ENCODE data around the gene PROC.

PROC gene

DNA sequence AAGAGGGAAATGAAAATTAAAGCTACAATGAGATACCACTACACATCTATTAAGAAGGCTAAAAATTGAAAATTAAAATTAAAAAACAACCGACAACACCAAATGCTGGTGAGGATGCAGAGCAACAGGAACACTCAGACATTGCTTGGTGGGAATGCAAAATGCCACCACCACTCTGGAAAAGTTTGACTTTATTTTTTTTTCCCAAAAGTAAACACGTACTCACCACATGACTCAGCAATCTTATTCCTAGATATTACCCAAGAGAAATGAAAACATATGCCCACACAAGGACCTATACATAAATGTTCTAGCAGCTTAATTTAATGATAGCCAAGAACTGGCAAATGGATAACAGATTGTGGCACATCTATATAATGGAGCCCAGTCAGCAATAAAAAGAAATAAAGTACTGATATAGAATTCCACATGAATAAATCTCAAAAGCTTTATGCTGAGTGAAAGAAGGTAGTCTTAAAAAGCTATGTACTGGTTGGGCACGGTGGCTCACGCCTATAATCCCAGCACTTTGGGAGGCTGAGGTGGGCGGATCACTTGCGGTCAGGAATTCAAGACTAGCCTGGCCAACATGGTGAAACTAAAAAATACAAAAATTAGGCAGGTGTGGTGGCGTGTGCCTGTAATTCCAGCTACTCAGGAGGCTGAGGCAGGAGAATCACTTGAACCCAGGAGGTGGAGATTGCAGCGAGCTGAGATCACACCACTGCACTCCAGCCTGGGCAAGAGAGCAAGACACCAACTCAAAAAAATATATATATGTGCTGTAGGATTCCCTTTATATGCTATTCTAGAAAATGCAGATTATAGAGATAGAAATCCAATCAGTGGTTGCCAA, 4.2 kb upstream of the PROC start:
- DNase-seq (ENCODE audit: low read depth in 1 of 2, low spot score in 1 of 2) = no peak

- DNase-seq (ENCODE audit: low read depth in 1 of 2, low spot score in 1 of 2) = no peak
Observed at GRCh38 chr2:127414638-127415592, 3.3 kb upstream of the PROC start.

- peak; percentile 69 to 70 for DNase-seq (ENCODE audit: low read depth in 1 of 2, low spot score in 1 of 2)
Observed at GRCh38 chr2:127415593-127416505, 2.4 kb upstream of the PROC start.

- no peak for DNase-seq (ENCODE audit: low read depth in 1 of 2, low spot score in 1 of 2)
Observed at GRCh38 chr2:127416506-127417001, 1.7 kb upstream of the PROC start.

GRCh38 chr2:127417406-127417805, 821 bp upstream of the PROC start:
- no peak for DNase-seq (ENCODE audit: low read depth in 1 of 2, low spot score in 1 of 2)

- no peak for DNase-seq (ENCODE audit: low read depth in 1 of 2, low spot score in 1 of 2)
Observed at GRCh38 chr2:127419112-127419430, 844 bp downstream of the PROC start.

GRCh38 chr2:127419448-127420038, 1.3 kb downstream of the PROC start:
- DNase-seq (ENCODE audit: low read depth in 1 of 2, low spot score in 1 of 2) = no peak

- no peak for DNase-seq (ENCODE audit: low read depth in 1 of 2, low spot score in 1 of 2)
Observed at GRCh38 chr2:127420039-127420864, 2.0 kb downstream of the PROC start.

DNA sequence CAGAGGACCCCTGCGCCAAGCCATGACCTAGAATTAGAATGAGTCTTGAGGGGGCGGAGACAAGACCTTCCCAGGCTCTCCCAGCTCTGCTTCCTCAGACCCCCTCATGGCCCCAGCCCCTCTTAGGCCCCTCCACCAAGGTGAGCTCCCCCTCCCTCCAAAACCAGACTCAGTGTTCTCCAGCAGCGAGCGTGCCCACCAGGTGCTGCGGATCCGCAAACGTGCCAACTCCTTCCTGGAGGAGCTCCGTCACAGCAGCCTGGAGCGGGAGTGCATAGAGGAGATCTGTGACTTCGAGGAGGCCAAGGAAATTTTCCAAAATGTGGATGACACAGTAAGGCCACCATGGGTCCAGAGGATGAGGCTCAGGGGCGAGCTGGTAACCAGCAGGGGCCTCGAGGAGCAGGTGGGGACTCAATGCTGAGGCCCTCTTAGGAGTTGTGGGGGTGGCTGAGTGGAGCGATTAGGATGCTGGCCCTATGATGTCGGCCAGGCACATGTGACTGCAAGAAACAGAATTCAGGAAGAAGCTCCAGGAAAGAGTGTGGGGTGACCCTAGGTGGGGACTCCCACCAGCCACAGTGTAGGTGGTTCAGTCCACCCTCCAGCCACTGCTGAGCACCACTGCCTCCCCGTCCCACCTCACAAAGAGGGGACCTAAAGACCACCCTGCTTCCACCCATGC, 3.0 kb downstream of the PROC start:
- DNase-seq (ENCODE audit: low read depth in 1 of 2, low spot score in 1 of 2) = no peak

- no peak for DNase-seq (ENCODE audit: low read depth in 1 of 2, low spot score in 1 of 2)
Observed at GRCh38 chr2:127421871-127422558, 3.8 kb downstream of the PROC start.

- DNase-seq (ENCODE audit: low read depth in 1 of 2, low spot score in 1 of 2) = no peak
Observed at GRCh38 chr2:127422559-127423477, 4.6 kb downstream of the PROC start.

DNA sequence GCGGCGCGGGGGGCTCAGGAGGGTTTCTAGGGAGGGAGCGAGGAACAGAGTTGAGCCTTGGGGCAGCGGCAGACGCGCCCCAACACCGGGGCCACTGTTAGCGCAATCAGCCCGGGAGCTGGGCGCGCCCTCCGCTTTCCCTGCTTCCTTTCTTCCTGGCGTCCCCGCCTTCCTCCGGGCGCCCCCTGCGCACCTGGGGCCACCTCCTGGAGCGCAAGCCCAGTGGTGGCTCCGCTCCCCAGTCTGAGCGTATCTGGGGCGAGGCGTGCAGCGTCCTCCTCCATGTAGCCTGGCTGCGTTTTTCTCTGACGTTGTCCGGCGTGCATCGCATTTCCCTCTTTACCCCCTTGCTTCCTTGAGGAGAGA, 5.2 kb downstream of the PROC start:
- no peak for DNase-seq (ENCODE audit: low read depth in 1 of 2, low spot score in 1 of 2)

DNA sequence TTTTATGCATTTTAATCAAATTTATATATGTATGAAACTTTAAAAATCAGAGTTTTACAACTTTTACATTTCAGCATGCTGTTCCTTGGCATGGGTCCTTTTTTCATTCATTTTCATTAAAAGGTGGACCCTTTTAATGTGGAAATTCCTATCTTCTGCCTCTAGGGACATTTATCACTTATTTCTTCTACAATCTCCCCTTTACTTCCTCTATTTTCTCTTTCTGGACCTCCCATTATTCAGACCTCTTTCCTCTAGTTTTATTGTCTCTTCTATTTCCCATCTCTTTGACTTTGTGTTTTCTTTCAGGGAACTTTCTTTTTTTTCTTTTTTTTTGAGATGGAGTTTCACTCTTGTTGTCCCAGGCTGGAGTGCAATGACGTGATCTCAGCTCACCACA, 5.7 kb downstream of the PROC start:
- DNase-seq (ENCODE audit: low read depth in 1 of 2, low spot score in 1 of 2) = no peak

DNA sequence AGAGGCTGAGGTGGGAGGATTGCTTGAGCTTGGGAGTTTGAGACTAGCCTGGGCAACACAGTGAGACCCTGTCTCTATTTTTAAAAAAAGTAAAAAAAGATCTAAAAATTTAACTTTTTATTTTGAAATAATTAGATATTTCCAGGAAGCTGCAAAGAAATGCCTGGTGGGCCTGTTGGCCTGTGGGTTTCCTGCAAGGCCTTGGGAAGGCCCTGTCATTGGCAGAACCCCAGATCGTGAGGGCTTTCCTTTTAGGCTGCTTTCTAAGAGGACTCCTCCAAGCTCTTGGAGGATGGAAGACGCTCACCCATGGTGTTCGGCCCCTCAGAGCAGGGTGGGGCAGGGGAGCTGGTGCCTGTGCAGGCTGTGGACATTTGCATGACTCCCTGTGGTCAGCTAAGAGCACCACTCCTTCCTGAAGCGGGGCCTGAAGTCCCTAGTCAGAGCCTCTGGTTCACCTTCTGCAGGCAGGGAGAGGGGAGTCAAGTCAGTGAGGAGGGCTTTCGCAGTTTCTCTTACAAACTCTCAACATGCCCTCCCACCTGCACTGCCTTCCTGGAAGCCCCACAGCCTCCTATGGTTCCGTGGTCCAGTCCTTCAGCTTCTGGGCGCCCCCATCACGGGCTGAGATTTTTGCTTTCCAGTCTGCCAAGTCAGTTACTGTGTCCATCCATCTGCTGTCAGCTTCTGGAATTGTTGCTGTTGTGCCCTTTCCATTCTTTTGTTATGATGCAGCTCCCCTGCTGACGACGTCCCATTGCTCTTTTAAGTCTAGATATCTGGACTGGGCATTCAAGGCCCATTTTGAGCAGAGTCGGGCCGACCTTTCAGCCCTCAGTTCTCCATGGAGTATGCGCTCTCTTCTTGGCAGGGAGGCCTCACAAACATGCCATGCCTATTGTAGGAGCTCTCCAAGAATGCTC, 6.6 kb downstream of the PROC start:
- DNase-seq (ENCODE audit: low read depth in 1 of 2, low spot score in 1 of 2) = no peak

DNA sequence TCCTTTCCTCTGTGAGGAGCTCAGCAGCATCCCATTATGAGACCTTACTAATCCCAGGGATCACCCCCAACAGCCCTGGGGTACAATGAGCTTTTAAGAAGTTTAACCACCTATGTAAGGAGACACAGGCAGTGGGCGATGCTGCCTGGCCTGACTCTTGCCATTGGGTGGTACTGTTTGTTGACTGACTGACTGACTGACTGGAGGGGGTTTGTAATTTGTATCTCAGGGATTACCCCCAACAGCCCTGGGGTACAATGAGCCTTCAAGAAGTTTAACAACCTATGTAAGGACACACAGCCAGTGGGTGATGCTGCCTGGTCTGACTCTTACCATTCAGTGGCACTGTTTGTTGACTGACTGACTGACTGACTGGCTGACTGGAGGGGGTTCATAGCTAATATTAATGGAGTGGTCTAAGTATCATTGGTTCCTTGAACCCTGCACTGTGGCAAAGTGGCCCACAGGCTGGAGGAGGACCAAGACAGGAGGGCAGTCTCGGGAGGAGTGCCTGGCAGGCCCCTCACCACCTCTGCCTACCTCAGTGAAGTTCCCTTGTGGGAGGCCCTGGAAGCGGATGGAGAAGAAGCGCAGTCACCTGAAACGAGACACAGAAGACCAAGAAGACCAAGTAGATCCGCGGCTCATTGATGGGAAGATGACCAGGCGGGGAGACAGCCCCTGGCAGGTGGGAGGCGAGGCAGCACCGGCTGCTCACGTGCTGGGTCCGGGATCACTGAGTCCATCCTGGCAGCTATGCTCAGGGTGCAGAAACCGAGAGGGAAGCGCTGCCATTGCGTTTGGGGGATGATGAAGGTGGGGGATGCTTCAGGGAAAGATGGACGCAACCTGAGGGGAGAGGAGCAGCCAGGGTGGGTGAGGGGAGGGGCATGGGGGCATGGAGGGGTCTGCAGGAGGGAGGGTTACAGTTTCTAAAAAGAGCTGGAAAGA, 7.6 kb downstream of the PROC start:
- DNase-seq (ENCODE audit: low read depth in 1 of 2, low spot score in 1 of 2) = no peak

All from activated T-helper 1 cell treated with anti-CD3 and anti-CD28 coated beads, Interleukin-2, amount 50 U/mL, for 16 hours (primary cell).